K562 (cell line): ENCODE results near the gene TRAPPC4. TPM values are rescaled to one million over a fixed set of nuclear protein-coding genes. Genes with fewer than 3 reads are reported as not detected.
A peak's percentile ranks its signal among the peaks of the same experiment; 100 is the strongest.

Experiments used
- ARID3A ChIP-seq: IDR thresholded peaks from 2 replicates; pipeline ENCODE4 v1.6.1; 2012; ENCODE audit warnings: low read depth, low read length, improper control_type of control experiment, borderline replicate concordance
- ATF2 ChIP-seq: sonication (generic); formaldehyde crosslinking; IDR thresholded peaks from 2 replicates; pipeline ENCODE4 v1.8.1; 2022; ENCODE audit warnings: missing genetic modification reagents
- CXXC5 ChIP-seq: fragments of 250-450 bp; sonication (Bioruptor Pico); IDR thresholded peaks from 2 replicates; pipeline ENCODE4 v1.8.0; 2022; ENCODE audit warnings: inconsistent platforms, mild to moderate bottlenecking, moderate library complexity
- FOXM1 ChIP-seq, 2 experiments: fragments of 450-650 bp in 1 of 2; sonication (generic) in 1 of 2; formaldehyde crosslinking in 1 of 2; IDR thresholded peaks; 2 replicates each; pipeline versions ENCODE4 v1.6.1 to v1.9.0; 2017 to 2022; ENCODE audit warnings: low read depth in 2 of 2, mild to moderate bottlenecking in 2 of 2, missing genetic modification reagents in 1 of 2, moderate library complexity in 1 of 2
- HCFC1 ChIP-seq: IDR thresholded peaks from 2 replicates; pipeline ENCODE4 v1.6.1; 2012; ENCODE audit warnings: low read depth, low read length, improper control_type of control experiment
- KLF16 ChIP-seq: IDR thresholded peaks from 2 replicates; pipeline ENCODE4 v1.6.1; 2016; ENCODE audit warnings: antibody characterized with exemption
- MAFG ChIP-seq: fragments of 450-650 bp; conservative IDR thresholded peaks from 2 replicates; pipeline ENCODE4 v1.6.1; 2016; ENCODE audit warnings: missing genetic modification characterization, missing compliant biosample characterization
- MED1 ChIP-seq: sonication (generic); formaldehyde crosslinking; IDR thresholded peaks from 2 replicates; pipeline ENCODE4 v1.8.1; 2023; ENCODE audit warnings: missing genetic modification reagents, borderline replicate concordance
- NFE2L1 ChIP-seq: fragments of 450-650 bp; IDR thresholded peaks from 2 replicates; pipeline ENCODE4 v1.6.1; 2016; ENCODE audit warnings: missing genetic modification characterization, low read depth, mild to moderate bottlenecking, missing compliant biosample characterization, moderate library complexity, borderline replicate concordance
- POLR2AphosphoS5 ChIP-seq: IDR thresholded peaks from 2 replicates; pipeline ENCODE4 v1.6.1; 2011; ENCODE audit warnings: mild to moderate bottlenecking, low read depth, low read length, moderate library complexity; ENCODE audit not compliant: control insufficient read depth, insufficient read depth
- RNF219 ChIP-seq: fragments of 250-450 bp; sonication (Bioruptor Pico); IDR thresholded peaks from 2 replicates; pipeline ENCODE4 v1.5.0; 2022; ENCODE audit warnings: mild to moderate bottlenecking
- SIRT6 ChIP-seq: IDR thresholded peaks from one replicate; pipeline ENCODE4 v1.6.1; 2012; ENCODE audit warnings: low read depth, mild to moderate bottlenecking, control low read depth, inconsistent platforms, low read length, moderate library complexity
- SMAD4 ChIP-seq: fragments of 250-450 bp; sonication (Bioruptor Pico); conservative IDR thresholded peaks from 2 replicates; pipeline ENCODE4 v1.8.0; 2021; ENCODE audit warnings: inconsistent platforms, mild to moderate bottlenecking, moderate library complexity
- SMARCC2 ChIP-seq: fragments of 450-650 bp; IDR thresholded peaks from 2 replicates; pipeline ENCODE4 v1.6.1; 2017; ENCODE audit warnings: antibody characterized with exemption, moderate library complexity, mild to moderate bottlenecking, low read depth
- SREBF2 ChIP-seq: sonication (generic); formaldehyde crosslinking; IDR thresholded peaks from 2 replicates; pipeline ENCODE4 v1.4.0; 2020; ENCODE audit warnings: mild to moderate bottlenecking, missing genetic modification reagents
- USF1 ChIP-seq: sonication (generic); formaldehyde crosslinking; IDR thresholded peaks from 2 replicates; pipeline ENCODE4 v1.9.0; 2022; ENCODE audit warnings: mild to moderate bottlenecking, missing genetic modification reagents
- ZMIZ1 ChIP-seq, 2 experiments: fragments of 150-350 bp in 1 of 2; IDR thresholded peaks; 2 replicates each; pipeline ENCODE4 v1.6.1; 2012 to 2016; ENCODE audit warnings: low read depth in 2 of 2, low read length in 2 of 2, mild to moderate bottlenecking in 1 of 2, moderate library complexity in 1 of 2
- polyA plus RNA-seq, 8 experiments: library from polyadenylated mRNA; depleted of rRNA in 4 of 8; stranded (reverse) in 5 of 8; unstranded in 3 of 8; fragments of >200 nt; fragmentation: Nextera tagmentation in 2 of 8; fragmentation: Illumina TruSeq in 1 of 8; extraction: Ambion mirVana in 2 of 8; extraction: Trizol in 1 of 8; gene quantifications; 2 replicates each; pipeline versions ENCODE4 v1.2.1 to v1.2.3, GENCODE V29; 2011 to 2014; ENCODE audit warnings: inconsistent platforms in 1 of 8, missing spikeins in 1 of 8
- total RNA-seq, 7 experiments: library from RNA; depleted of rRNA in 6 of 7; stranded (reverse); fragments of >200 nt in 6 of 7; fragmentation: Illumina TruSeq in 2 of 7; extraction: Trizol in 2 of 7; gene quantifications; 2 replicates each; pipeline versions ENCODE4 v1.2.1 to v1.2.3, GENCODE V29; 2011 to 2021; ENCODE audit warnings: low replicate concordance in 1 of 7

The TRAPPC4 gene
- total and polyA plus RNA-seq, 9 of the 15 experiments (the other 6 are each of a cell fraction or from before 2014, with no cell fraction given), result 121 to 524 (median 142) TPM

GRCh38 chr11:119016216-119017009, 2.2 kb upstream of the TRAPPC4 start (continued):
- TF ChIP-seq SMARCC2 (no peak), MAFG (tag) (no peak), MED1 (no peak), ZMIZ1 (IDR thresholded peaks at IDR 0.05; ENCODE audit: low read depth in 2 of 2, low read length in 2 of 2) (no peak), FOXM1 (IDR thresholded peaks at IDR 0.05; ENCODE audit: low read depth) (no peak), FOXM1 (CRISPR knock-in tag; IDR thresholded peaks at IDR 0.05; ENCODE audit: low read depth) (no peak), SMAD4 (no peak), POLR2AphosphoS5 (peak; percentile 29; the same call in 1 of the 2 replicates), RNF219 (CRISPR knock-in tag) (no peak), SIRT6 (no peak), HCFC1 (no peak), KLF16 (no peak), ATF2 (CRISPR knock-in tag) (no peak), ARID3A (no peak), CXXC5 (CRISPR knock-in tag) (no peak), SREBF2 (CRISPR knock-in tag) (no peak), NFE2L1 (tag) (no peak), USF1 (CRISPR knock-in tag) (no peak)
